NCI-H2171 (cell line): Measurements from ENCODE around the gene ATF6.
A peak's percentile ranks its signal among the peaks of the same experiment; 100 is the strongest.
"Not testable (repeated sequence)": the region's sequence is repeated elsewhere in the genome, so short reads cannot be mapped to it uniquely, and the experiment has no call there.

Experiments
- DNase-seq: peaks from one replicate; lab custom pipeline; 2025; lab: John Stamatoyannopoulos, UW

ATF6 gene, protein sequence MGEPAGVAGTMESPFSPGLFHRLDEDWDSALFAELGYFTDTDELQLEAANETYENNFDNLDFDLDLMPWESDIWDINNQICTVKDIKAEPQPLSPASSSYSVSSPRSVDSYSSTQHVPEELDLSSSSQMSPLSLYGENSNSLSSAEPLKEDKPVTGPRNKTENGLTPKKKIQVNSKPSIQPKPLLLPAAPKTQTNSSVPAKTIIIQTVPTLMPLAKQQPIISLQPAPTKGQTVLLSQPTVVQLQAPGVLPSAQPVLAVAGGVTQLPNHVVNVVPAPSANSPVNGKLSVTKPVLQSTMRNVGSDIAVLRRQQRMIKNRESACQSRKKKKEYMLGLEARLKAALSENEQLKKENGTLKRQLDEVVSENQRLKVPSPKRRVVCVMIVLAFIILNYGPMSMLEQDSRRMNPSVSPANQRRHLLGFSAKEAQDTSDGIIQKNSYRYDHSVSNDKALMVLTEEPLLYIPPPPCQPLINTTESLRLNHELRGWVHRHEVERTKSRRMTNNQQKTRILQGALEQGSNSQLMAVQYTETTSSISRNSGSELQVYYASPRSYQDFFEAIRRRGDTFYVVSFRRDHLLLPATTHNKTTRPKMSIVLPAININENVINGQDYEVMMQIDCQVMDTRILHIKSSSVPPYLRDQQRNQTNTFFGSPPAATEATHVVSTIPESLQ

GRCh38 chr1:161766102-161766981 lies at the start of gene ATF6:
ATF6 (plus strand) TSS chr1:161766320; CDS start chr1:161766361, 41 bp downstream.
- peak; percentile 80 for DNase-seq

GRCh38 chr1:161718559-161719324 lies 47.4 kb upstream of the ATF6 start:
- DNase-seq: no peak

- no peak for DNase-seq
Measured at GRCh38 chr1:161719325-161719611, 46.9 kb upstream of the ATF6 start.

GRCh38 chr1:161720422-161720821 lies 45.7 kb upstream of the ATF6 start:
- DNase-seq: no peak

- no peak for DNase-seq
Measured at GRCh38 chr1:161720956-161721737, 45.0 kb upstream of the ATF6 start, which contains the start of gene FCRLB. FCRLB (plus strand) TSS chr1:161721544; CDS start chr1:161722673, 1,129 bp downstream.

- DNase-seq: no peak
Measured at GRCh38 chr1:161721738-161722343, 44.3 kb upstream of the ATF6 start.

GRCh38 chr1:161722406-161722805 lies 43.7 kb upstream of the ATF6 start:
- no peak for DNase-seq

DNA sequence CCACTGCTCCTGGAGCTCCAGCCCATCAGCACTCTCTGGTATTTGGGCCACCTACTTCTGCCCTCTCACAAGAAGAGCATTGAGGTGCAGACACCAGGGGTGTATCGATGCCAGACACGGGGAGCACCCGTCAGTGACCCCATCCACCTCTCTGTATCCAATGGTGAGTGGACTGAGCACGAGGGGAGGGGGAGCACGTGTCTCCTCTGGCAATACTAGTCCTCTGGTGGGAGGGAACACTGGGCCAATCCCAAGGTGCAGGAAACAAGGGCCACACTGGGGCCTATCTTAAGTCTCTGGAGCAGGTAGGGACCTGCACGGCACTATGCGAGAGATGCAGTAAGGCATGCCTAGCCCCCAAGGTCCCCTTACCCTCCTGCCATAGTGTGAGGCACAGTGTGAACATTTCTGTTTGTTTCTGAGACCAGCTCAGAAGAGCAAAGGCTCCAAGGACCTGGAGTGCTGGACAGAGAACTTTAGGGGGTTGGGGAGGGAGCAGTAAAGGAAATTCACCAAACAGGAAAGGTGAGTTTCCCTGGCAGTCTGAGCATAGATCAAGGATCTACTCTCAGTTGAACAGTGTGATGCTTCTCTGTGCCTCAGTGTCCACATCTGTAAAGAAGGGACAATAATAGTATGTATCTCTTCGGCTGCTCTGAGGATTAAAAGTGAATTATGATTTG lies 42.5 kb upstream of the ATF6 start:
- no peak for DNase-seq

DNA sequence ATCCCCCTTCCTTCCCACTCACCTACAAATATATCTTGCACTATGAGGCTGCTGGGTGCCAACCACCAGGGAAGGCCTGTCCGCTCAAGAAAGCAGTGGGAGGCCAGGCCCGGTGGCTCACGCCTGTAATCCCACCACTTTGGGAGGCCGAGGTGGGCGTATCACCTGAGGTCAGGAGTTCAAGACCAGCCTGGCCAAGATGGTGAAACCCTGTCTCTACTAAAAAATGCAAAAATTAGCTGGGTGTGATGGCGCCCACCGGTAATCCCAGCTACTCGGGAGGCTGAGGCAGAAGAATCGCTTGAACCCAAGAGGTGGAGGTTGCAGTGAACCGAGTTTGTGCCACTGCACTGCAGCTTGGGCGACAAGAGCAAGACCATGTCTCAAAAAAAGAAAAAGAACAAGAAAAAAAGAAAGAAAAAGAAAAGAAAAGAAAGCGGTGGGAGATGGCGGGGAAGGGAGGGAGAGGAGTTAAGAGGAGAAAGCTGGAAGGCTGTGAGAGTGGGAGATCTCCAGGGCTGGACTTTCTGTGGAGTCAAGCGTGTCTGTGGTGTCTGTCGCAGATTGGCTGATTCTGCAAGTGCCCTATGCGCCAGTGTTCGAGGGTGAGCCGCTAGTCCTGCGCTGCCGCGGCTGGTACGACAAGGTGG lies 40.7 kb upstream of the ATF6 start:
- not testable (repeated sequence) for DNase-seq

DNA sequence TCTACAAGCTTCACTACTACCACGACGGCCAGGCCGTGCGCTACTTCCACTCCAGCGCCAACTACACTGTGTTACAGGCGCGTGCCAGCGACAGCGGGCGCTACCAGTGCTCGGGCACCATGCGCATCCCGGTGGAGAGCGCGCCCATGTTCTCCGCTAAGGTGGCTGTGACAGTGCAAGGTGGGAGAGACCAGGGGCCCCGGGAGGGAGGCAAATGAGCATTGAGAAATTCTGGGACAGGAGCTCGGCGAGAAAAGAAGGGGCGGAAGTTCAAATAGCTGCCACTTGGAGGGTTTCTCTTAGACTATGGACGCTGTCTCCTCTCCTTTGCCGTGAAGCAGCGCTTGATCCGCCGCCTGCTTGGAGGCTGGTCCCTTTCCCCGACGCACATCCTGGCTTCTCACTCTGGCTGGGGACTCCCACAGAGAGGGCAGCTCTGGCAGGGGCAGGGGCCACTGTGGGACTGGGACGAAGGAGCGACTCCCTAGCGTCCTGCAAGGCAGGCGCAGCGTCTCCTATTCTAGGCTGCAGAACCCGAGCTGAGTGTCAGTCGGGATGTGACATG lies 40.1 kb upstream of the ATF6 start:
- DNase-seq: no peak

DNA sequence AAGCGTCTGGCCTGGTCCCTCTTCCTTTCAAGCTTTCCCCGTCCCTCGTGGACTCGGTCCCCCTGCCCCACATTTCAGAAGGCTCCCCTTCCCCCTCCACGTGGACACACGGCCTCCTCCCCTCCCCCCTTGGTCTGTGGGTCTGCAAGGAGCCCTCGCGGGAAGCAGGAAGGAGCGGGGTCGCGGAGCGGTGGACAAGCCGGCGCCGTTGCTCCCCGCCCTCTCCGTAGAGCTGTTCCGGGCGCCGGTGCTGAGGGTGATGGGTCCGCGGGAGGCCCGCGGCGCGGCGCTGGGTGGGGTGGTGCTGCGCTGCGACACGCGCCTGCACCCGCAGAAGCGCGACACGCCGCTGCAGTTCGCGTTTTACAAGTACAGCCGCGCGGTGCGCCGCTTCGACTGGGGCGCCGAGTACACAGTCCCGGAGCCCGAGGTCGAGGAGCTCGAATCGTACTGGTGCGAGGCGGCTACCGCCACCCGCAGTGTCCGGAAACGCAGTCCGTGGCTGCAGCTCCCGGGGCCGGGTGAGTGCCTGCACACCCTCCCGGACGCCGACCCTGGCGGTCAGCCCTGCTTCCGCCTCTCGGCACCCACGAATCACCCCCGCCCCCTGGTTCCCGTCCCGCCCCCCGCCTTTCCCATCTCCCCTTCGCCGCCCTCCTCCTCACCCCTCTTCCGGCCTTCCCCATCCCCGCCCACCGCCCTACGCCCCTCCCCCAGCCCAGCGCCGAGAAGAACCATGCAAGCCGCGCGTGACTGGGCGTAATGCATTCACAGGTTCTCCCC lies 39.5 kb upstream of the ATF6 start:
- DNase-seq: peak; percentile 45

- DNase-seq: no peak
Measured at GRCh38 chr1:161727256-161727924, 38.7 kb upstream of the ATF6 start.

GRCh38 chr1:161728376-161729226 lies 37.5 kb upstream of the ATF6 start:
- no peak for DNase-seq

DNA sequence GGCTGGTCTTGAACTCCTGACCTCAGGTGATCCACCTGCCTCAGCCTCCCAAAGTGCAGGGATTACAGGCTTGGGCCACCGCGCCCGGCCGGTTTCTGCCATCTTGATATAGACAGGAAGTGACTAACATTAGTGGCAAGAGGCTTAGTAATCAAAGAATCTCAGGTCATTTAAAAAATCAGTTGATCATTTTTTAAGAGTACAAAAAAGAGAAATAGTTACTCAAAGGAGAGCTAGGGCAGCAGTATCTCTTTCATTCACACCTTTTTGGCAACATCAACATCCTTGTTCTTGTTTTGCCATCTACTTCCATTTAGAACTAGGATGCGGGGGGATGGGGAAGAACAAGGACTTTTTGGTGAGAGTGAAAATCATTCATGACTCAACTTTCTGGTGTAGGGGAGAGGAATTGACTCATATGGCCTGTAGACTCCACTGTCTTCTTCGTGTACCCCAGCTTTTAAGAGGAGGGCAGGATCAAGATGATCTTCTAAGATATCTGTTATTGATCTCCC lies 36.0 kb upstream of the ATF6 start:
- DNase-seq: no peak

DNA sequence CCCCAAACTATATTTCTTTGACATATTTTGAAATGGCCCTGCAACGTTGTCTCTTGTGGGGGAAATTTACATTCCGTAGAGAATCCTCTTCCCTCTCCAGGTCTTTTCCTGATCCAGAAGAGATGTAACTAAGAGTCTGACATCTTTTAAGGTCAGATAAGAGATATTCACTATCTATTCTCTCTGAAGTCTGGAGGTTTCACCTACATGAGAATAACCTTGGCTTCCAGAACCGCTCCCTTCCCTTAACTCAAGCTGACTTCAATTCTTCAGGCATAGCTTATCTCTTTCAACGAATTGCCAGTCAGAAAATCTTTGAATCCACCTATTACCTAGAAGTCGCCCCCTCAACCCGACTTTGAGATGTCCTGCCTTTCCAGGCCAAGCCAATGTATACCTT lies 34.9 kb upstream of the ATF6 start:
- no peak for DNase-seq

DNA sequence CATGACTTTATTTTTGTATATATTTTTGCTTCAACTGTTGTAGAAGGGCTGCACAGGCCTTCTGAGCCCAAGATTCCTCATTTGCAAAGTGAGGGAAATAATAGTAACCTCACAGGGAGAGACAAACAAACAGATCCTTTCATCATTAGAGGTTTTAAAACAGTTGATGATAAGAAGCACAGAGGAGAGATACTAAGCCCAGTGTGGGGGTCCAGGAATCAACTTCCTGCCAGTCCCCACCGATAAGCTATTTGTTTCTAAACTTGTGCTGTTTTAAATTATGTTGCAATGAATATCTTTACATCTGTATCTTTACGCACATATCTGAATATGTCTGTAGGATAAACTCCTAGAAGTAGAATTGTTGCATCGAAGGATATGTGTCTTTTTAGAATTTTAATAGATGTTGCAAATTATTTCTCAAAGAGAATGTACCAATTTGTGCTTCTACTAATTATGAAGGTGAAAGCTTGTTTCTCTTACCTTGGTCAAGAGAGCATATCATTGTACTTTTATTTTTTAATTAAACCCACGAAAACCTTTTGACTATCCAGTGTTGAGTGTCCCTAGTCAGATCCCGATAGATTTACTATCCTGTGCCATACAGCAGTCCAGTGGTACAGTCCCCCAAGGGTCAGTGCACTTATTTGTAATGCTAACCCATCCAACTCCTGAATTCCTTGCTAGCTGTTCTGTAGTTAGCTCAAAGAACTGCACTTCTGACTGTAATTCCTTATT lies 34.0 kb upstream of the ATF6 start:
- DNase-seq: no peak
